SK-N-SH treated with all-trans-retinoic acid at 6 μM for 48 hours (cell line): ENCODE measurements around the gene ADAMTSL1.

Experiments
- ARNTL ChIP-seq: fragments of 450-650 bp; formaldehyde crosslinking; IDR thresholded peaks from 2 replicates; pipeline ENCODE4 v1.5.0; 2020; ENCODE audit warnings: low read depth, mild to moderate bottlenecking, moderate library complexity, borderline replicate concordance
- ESRRG ChIP-seq: fragments of 250-450 bp; sonication (Bioruptor Pico); IDR thresholded peaks from 2 replicates; pipeline ENCODE4 v1.6.1; 2021; ENCODE audit warnings: mild to moderate bottlenecking
- ISL1 ChIP-seq: fragments of 250-450 bp; sonication (Bioruptor Pico); IDR thresholded peaks from 2 replicates; pipeline ENCODE4 v2.1.2; 2022; ENCODE audit warnings: mild to moderate bottlenecking, moderate library complexity
- OSR1 ChIP-seq: fragments of 250-450 bp; sonication (Bioruptor Pico); IDR thresholded peaks from 2 replicates; pipeline ENCODE4 v1.8.0; 2022; ENCODE audit warnings: moderate library complexity, mild to moderate bottlenecking, inconsistent platforms
- PPARA ChIP-seq: fragments of 250-450 bp; sonication (Bioruptor Pico); IDR thresholded peaks from 2 replicates; pipeline ENCODE4 v1.5.0; 2020; ENCODE audit warnings: mild to moderate bottlenecking, borderline replicate concordance
- RARB ChIP-seq: fragments of 250-450 bp; sonication (Bioruptor Pico); IDR thresholded peaks from 2 replicates; pipeline ENCODE4 v1.8.0; 2021; ENCODE audit warnings: mild to moderate bottlenecking, moderate library complexity
- ZFP3 ChIP-seq: fragments of 250-450 bp; sonication (Bioruptor Pico); IDR thresholded peaks from 2 replicates; pipeline ENCODE4 v1.5.0; 2020; ENCODE audit warnings: mild to moderate bottlenecking, moderate library complexity
- ZFP30 ChIP-seq: fragments of 450-650 bp; formaldehyde crosslinking; IDR thresholded peaks from 2 replicates; pipeline ENCODE4 v1.5.0; 2022; ENCODE audit warnings: mild to moderate bottlenecking, moderate library complexity
- ZNF565 ChIP-seq: fragments of 450-650 bp; formaldehyde crosslinking; conservative IDR thresholded peaks from 2 replicates; pipeline ENCODE4 v1.5.0; 2020; ENCODE audit warnings: low read depth, mild to moderate bottlenecking, moderate library complexity
- ZNF70 ChIP-seq: fragments of 450-650 bp; formaldehyde crosslinking; IDR thresholded peaks from 2 replicates; pipeline ENCODE4 v1.5.0; 2020; ENCODE audit warnings: mild to moderate bottlenecking, moderate library complexity
- TF ChIP-seq, protein P1 (sequence below): fragments of 250-450 bp; sonication (Bioruptor Pico); IDR thresholded peaks from 2 replicates; pipeline ENCODE4 v1.8.0; 2020; ENCODE audit warnings: mild to moderate bottlenecking, moderate library complexity, borderline replicate concordance
- TF ChIP-seq, protein P2 (sequence below): fragments of 250-450 bp; sonication (Bioruptor Pico); IDR thresholded peaks from 2 replicates; pipeline ENCODE4 v1.5.0; 2020; ENCODE audit warnings: mild to moderate bottlenecking, moderate library complexity
- TF ChIP-seq, protein P3 (sequence below): fragments of 250-450 bp; sonication (Bioruptor Pico); IDR thresholded peaks from 2 replicates; pipeline ENCODE4 v1.5.1; 2020; ENCODE audit warnings: low read depth, mild to moderate bottlenecking, moderate library complexity

DNA sequence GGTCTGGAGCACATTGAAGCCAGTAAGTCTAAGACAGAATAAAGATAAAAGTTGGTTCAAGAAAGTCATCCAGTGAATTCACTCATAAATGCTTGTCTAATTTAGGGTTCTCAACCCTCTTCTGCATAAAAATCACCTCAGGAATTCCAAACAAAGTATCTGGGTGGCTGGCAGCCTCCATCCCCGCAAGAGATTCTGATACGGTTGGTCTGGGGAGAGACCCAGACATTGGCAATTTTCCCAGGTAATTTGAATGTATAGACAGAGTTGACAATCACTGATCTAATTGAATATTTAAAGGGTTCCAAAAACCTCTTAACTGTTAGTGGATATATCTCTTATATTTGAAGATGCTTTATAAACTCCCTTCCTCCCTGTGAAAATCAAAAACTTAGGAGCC is 14.9 kb downstream of the ADAMTSL1 start:
- TF ChIP-seq RARB (CRISPR knock-in tag) (no peak), ESRRG (CRISPR knock-in tag) (no peak), ZNF565 (CRISPR knock-in tag) (no peak), ZNF70 (CRISPR knock-in tag) (no peak), OSR1 (CRISPR knock-in tag) (no peak), ZFP30 (CRISPR knock-in tag) (no peak), ZFP3 (CRISPR knock-in tag) (no peak), ARNTL (CRISPR knock-in tag) (no peak), PPARA (CRISPR knock-in tag) (no peak), ISL1 (no peak)
- TF ChIP-seq, protein P1, sequence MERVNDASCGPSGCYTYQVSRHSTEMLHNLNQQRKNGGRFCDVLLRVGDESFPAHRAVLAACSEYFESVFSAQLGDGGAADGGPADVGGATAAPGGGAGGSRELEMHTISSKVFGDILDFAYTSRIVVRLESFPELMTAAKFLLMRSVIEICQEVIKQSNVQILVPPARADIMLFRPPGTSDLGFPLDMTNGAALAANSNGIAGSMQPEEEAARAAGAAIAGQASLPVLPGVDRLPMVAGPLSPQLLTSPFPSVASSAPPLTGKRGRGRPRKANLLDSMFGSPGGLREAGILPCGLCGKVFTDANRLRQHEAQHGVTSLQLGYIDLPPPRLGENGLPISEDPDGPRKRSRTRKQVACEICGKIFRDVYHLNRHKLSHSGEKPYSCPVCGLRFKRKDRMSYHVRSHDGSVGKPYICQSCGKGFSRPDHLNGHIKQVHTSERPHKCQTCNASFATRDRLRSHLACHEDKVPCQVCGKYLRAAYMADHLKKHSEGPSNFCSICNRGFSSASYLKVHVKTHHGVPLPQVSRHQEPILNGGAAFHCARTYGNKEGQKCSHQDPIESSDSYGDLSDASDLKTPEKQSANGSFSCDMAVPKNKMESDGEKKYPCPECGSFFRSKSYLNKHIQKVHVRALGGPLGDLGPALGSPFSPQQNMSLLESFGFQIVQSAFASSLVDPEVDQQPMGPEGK (CRISPR knock-in tag): no peak
- TF ChIP-seq, protein P2, sequence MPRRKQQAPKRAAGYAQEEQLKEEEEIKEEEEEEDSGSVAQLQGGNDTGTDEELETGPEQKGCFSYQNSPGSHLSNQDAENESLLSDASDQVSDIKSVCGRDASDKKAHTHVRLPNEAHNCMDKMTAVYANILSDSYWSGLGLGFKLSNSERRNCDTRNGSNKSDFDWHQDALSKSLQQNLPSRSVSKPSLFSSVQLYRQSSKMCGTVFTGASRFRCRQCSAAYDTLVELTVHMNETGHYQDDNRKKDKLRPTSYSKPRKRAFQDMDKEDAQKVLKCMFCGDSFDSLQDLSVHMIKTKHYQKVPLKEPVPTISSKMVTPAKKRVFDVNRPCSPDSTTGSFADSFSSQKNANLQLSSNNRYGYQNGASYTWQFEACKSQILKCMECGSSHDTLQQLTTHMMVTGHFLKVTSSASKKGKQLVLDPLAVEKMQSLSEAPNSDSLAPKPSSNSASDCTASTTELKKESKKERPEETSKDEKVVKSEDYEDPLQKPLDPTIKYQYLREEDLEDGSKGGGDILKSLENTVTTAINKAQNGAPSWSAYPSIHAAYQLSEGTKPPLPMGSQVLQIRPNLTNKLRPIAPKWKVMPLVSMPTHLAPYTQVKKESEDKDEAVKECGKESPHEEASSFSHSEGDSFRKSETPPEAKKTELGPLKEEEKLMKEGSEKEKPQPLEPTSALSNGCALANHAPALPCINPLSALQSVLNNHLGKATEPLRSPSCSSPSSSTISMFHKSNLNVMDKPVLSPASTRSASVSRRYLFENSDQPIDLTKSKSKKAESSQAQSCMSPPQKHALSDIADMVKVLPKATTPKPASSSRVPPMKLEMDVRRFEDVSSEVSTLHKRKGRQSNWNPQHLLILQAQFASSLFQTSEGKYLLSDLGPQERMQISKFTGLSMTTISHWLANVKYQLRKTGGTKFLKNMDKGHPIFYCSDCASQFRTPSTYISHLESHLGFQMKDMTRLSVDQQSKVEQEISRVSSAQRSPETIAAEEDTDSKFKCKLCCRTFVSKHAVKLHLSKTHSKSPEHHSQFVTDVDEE (CRISPR knock-in tag): no peak
- TF ChIP-seq, protein P3, sequence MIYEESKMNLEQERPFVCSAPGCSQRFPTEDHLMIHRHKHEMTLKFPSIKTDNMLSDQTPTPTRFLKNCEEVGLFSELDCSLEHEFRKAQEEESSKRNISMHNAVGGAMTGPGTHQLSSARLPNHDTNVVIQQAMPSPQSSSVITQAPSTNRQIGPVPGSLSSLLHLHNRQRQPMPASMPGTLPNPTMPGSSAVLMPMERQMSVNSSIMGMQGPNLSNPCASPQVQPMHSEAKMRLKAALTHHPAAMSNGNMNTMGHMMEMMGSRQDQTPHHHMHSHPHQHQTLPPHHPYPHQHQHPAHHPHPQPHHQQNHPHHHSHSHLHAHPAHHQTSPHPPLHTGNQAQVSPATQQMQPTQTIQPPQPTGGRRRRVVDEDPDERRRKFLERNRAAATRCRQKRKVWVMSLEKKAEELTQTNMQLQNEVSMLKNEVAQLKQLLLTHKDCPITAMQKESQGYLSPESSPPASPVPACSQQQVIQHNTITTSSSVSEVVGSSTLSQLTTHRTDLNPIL (CRISPR knock-in tag): no peak
